Fibroblast of pulmonary artery (primary cell): Measurements from ENCODE around the gene GCFC2.

ENCODE experiments used
- DNase-seq: peaks from one replicate; pipeline ENCODE4 v3.0.0-alpha.2; 2010; ENCODE audit warnings: low read depth
- H3K4me3 ChIP-seq: replicated peaks from 2 replicates; pipeline ENCODE4 v1.5.1; 2011; ENCODE audit warnings: low read depth, mild to moderate bottlenecking, control low read depth, low read length, moderate library complexity
- TF ChIP-seq, protein P1 (sequence below): IDR thresholded peaks from 2 replicates; pipeline ENCODE4 v1.5.1; 2011; ENCODE audit warnings: mild to moderate bottlenecking, control low read depth, low read length, inconsistent platforms; ENCODE audit errors: missing control alignments

Gene GCFC2

DNA sequence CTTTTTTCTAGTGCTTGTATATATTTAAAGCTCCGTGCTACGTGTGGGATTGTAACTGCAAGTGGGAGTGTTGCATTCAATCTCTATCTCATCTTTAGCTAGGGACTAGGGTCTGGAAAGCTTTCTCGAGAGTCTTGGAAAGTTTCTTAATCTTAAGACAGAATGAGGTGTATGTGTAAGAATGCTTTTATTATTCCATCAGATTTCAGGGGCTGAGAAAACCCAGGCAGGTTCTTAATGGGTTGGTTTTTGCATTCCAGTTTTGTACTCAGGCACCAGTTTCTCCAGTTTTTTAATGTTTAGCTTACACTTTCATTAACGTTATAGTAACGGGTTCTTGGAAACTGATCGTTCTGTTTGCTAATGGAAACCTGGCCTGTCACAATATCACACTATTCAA is 43.8 kb downstream of the GCFC2 start:
- no peak overlapping the region for H3K4me3 ChIP-seq
- DNase-seq: no peak

DNA sequence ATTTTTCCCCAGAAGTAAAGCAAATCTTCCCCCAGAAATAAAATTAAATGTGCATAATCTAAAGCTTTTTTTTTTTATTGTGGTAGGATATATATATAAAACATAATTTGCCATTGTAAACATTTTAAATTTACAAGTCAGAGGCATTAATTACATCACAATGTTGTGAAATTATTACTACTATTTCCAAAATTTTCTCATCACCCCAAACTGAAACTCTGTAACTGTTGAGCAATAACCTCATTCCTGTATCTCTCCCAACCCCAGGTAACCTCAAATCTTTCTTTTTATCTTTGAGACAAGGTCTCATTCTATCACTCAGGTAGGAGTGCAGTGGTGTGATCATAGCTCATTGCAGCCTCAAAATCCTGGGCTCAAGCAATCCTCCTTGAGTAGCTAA is 52.9 kb downstream of the GCFC2 start:
- DNase-seq: no peak
- H3K4me3 ChIP-seq: no peak overlapping the region
- TF ChIP-seq, protein P1, sequence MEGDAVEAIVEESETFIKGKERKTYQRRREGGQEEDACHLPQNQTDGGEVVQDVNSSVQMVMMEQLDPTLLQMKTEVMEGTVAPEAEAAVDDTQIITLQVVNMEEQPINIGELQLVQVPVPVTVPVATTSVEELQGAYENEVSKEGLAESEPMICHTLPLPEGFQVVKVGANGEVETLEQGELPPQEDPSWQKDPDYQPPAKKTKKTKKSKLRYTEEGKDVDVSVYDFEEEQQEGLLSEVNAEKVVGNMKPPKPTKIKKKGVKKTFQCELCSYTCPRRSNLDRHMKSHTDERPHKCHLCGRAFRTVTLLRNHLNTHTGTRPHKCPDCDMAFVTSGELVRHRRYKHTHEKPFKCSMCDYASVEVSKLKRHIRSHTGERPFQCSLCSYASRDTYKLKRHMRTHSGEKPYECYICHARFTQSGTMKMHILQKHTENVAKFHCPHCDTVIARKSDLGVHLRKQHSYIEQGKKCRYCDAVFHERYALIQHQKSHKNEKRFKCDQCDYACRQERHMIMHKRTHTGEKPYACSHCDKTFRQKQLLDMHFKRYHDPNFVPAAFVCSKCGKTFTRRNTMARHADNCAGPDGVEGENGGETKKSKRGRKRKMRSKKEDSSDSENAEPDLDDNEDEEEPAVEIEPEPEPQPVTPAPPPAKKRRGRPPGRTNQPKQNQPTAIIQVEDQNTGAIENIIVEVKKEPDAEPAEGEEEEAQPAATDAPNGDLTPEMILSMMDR: no peak

More for the DNA sequence above, 43.8 kb downstream of the GCFC2 start:
- TF ChIP-seq, protein P1: no peak

- TF ChIP-seq, protein P1: no peak
- H3K4me3 ChIP-seq: no peak overlapping the region
- no peak for DNase-seq
Observed at GRCh38 chr2:75656563-75656962, 54.2 kb downstream of the GCFC2 start.

DNA sequence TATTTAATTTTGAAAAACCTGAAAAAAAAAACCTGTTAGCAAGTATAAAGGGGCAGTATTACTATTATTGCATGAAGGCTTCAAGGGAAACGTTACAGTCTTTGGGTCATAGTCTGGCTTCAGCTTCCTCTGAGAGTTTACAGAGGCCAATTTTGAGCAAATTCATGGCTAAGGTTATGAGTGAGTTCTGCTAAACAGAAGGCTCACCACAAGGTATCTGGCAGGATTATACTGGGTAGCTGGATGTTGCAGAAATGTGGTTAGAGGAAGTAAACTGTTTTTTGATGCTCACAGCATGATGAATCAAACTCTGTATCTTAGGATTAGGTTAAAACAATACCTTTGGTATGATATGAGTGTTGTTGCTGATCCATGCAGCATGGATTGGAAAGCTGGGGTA is 54.9 kb downstream of the GCFC2 start:
- TF ChIP-seq, protein P1: no peak
- DNase-seq: no peak

GRCh38 chr2:75654012-75654411 is 56.7 kb downstream of the GCFC2 start:
- TF ChIP-seq, protein P1: no peak
- no peak overlapping the region for H3K4me3 ChIP-seq
- no peak for DNase-seq

More for the DNA sequence above, 54.9 kb downstream of the GCFC2 start:
- no peak overlapping the region for H3K4me3 ChIP-seq

DNA sequence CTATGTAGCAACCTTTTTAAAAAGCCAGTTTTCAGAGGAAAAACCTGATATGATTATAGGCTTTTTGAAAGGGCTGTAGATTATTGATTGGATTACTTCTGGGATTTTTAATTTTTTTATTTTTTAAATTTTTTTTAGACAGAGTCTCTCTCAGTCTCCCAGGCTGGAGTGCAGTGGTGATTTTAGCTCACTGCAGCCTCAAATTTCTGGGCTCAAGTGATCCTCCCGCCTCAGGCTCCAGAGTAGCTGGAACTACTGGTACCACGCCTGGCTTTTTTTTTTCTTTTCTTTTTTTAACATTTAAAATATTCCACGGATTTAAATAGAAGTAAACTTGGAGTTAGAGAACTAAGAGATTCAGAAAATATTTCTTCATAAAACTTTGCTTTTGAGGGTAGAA is 62.9 kb downstream of the GCFC2 start:
- peak overlapping the region; percentile 94 for H3K4me3 ChIP-seq

More for the DNA sequence above, 62.9 kb downstream of the GCFC2 start:
- TF ChIP-seq, protein P1: no peak
- DNase-seq: peak; percentile 16
